Urothelium cell line (cell line): Measurements from ENCODE around the gene TENM4.

ENCODE experiments used
- DNase-seq: peaks from one replicate; pipeline ENCODE4 v3.0.0; 2011; ENCODE audit warnings: low spot score, mixed read lengths
- FAIRE-seq: peaks from 2 replicates; lab custom pipeline; 2011; peaks lifted over from hg19 to GRCh38; lab: Jason Lieb, UNC

TENM4 gene

DNA sequence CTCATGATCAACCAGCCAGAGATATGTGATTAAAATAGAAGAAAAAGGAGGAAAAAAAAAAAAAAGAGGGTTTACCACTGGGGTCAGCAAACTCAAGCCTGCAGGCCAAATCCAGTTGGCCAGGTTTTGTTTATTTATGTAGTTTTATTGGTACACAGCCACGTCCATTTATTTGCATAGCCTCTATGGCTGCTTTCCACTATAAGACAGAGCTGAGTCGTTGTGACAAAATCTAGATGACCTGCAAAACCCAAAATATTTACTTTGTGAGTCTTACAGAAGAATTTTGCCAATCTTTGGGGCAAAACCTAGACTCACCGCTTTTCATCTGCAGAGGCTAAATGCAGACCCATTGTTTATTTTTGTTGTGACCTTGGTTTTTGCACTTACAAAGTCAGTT, 87.1 kb downstream of the TENM4 start:
- no peak for DNase-seq
- no peak for FAIRE-seq

DNA sequence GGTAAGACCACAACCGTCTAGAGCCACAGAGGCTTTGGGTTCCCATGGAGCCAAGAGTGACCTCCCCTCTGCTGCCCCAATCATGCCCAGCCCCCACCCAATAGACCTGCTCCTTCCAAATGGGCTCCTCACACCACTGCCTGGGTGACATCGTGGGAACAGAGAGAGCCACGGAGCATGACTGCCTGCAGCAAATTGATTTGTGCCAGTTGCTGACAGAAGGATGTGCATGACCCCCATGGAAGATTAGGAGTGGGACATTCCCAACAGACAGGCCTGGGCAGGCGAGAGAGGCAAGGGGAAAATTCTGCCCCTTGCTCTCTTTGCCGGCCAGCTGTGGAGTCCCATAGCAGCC, 88.5 kb downstream of the TENM4 start:
- FAIRE-seq (no peak), DNase-seq (no peak)

DNA sequence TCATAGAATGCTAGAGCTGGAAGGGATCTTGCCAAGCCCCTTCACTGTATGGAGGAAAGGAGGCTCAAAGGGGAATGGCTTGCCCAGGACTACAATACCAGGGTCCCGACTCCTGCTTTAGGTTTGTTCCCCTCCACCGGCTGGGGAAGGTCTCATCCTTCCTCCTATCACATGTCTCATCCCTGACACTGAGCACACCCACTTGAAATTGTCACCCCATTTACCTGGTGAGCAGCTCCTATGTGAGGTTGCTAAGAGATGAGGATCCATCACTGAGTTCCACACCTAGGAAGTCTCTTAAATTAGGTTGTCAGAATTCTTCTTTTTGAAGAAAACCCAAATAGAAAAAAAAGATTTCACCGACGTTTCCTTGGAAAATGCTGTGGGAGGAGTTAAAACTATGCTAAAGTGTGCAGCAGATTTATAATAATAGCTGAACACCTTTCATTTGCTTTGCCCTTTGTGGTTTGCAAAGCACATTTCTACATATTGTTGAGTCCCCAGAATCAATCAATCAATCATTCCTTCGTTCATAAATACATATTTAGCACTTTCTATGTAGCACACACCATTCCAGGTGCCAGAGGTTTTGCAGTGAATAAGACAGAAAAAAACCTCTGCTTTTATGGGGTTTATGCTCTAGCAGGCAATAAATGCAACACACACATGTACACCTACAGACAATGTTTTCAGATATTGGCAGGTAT, 91.7 kb downstream of the TENM4 start:
- no peak for DNase-seq
- FAIRE-seq: no peak

DNA sequence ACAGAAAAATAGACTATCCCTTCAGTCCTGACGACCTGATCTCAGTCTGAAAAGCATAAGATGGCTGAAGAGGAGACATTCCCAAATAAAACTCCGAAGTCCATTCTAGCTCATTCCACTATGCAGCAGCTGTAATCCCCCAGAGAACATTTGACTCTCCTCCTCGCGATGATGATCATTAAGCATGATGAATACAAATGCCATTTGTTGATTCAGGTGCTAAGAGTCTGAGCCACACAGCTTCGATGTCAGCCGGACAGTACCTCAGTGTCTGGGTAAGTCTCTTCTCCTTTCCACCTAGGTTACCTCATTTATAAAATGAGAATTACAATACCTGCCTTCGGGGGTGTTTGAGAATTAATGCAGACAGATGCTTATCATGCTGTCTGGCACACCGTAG, 94.8 kb downstream of the TENM4 start:
- FAIRE-seq: no peak
- DNase-seq: no peak

DNA sequence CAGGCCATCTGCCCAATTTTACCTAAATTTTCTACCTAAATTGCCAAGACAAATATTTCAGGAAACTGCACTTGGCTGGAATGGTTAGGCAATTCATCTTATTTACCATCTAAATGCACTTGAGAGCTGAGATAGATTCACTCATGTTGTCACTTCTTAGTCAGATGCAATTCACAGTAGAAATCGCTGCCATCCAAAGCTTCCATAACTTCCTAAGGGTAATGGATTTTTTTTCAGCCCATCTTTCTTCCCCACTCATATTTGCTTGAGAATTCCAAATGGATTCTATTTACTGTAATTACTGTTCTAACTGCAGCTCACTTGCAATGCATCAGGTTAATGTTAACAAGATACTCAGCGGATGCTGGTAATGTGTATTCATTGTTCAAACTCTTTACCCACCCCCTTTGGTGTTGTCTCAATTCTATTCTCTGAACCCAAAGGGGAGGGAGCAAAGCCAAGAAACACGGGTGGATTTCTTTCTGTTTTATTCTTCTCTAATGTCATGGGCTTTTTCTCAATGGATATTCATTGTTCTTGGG, 96.0 kb downstream of the TENM4 start:
- FAIRE-seq (no peak), DNase-seq (no peak)

DNA sequence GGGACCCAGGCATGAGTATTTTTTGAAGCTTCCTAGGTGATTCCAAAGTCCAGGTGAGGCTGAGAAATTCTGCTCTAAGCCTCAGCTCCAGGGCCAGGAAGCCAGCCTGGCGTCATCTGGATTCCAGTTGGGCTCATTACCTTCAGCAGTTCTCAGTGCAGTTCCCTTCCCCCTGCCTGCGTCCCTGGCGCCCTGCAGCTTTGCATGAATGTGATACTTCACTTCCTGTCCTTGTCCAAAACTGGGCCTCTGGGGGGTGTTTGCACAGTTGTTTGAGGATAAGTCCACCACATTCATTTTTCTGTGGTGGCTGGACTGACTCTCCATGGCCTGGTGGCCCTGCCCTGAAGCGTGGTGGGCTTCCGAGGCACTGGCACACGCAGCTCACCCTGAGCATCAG, 98.1 kb downstream of the TENM4 start:
- FAIRE-seq (no peak), DNase-seq (no peak)

DNA sequence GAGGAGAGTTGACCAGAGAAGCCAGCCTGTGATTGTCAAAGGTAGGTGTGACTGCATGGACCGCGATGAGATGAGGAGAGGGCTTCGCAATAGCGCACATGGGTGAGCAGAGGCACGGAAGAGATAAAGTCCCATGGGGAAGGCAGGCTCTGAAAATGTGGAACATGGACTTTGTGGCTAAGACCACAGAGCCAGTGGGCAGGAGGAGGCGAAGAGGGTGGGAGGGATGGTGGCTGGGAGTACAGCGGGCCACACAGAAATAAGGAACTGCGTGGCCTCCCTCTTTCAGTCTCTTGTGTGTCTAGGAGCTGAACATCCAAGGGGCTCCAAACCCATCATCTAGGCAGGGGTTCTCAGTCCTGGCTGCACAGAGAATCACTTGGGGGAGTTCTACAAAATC, 98.6 kb downstream of the TENM4 start:
- DNase-seq (no peak), FAIRE-seq (no peak)

DNA sequence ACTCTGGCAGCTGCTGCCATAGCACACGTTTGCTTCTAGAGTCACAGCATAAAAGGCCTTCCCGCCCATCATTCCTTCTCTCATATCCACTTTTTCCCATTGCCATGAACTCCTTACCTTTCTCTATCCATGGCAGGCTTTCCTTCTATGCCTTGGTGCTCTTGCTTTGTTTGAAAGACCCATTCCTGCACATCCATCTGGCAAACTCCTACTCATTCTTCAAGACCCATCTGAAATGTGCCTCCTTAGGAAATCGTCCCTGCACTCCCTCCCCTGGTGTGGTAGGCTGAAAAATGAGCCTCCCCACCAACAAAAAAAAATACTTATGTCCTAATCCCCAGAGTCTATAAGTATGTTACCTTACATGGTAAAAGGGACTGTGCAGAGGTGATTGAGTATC, 100.3 kb downstream of the TENM4 start:
- DNase-seq (no peak), FAIRE-seq (no peak)

DNA sequence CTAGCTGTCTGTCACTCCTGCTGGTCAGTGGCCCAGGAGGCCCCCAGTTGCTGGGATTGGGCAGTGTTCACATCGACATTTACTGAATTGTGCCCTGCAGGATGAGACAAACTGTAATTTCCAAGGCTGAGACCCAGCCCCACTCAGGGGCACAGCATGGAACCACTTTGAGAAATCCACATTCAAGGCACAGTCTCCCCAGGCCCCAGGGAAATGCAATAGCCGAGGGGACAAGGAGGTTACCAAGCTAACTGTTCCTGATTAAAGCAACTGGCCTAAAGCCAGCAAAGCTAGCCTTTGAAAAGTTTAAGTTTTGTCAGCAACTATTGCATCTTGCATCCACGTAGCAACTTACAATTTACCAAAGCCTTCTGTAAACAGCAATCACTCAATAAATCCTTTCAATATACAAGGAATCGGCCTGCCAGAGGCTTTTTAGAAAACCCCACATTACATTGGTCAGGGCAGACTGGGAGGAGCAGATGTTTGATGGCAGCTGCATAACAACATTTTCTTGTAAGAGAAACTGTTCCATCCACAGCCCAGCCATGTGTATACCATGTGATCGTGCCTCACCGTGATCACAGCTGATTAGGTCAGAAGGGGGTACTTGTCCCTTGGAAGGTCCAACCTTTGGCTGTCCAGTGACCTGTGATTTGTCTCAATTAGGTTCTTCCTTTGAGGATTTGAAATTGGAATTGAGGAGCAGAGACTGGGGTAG, 103.9 kb downstream of the TENM4 start:
- DNase-seq (no peak), FAIRE-seq (no peak)

DNA sequence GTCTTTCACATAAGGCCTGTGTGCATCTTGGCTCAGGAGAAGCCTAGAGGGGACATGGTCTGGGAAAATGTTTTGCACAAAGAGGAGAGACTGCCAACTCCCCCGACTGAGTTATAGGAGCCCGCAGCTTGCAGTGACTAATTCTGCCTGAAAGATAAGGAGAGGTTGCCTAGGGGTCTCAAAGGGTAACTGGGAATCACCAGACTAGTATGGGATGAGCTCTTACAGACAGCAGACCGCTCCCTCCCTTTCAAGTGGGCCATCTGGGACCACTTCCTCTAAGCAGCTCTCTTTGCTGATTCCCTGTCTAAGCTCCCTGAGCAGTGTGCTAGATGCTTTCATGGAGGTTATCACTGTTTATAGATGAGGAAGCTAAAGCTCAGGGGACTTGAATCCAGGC, 105.1 kb downstream of the TENM4 start:
- no peak for FAIRE-seq
- DNase-seq: no peak

DNA sequence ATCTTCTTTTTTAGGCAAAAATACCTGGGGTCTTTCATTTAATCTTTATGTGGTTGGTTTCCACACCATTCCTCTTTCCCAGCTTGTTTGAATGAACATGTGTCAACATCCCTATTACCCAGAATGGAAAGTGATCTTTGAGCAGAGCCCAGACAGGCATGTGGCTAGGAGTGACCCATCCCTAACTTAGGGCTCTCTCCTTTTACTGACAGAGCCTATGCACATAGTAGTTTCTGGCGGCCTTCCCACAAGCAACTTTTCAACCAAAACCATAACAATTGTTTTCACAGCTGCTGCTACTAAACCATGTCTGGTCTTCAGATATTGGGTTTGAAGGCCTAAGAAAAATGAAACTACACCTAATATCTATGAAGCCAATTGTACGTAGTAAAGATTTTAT, 107.5 kb downstream of the TENM4 start:
- no peak for FAIRE-seq
- DNase-seq: no peak

DNA sequence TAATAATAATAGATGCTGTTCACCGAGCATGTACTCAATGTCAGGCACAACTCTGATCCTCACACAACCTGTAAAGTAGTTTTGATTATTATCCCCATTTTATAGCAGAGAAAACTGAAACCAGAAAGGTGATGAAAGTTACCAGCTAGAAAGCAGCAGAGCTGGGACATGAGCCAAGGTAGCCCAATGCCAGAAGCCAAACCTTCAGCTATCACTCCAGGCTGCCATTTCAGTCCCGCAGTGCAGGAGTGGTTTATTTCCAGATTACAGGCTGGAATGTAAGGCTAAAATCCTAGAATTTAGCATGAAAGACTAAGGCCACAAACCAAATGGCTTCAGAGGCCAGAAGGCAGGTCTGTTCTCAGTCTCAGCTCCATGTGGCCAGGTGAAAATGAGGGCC, 108.8 kb downstream of the TENM4 start:
- no peak for DNase-seq
- no peak for FAIRE-seq

DNA sequence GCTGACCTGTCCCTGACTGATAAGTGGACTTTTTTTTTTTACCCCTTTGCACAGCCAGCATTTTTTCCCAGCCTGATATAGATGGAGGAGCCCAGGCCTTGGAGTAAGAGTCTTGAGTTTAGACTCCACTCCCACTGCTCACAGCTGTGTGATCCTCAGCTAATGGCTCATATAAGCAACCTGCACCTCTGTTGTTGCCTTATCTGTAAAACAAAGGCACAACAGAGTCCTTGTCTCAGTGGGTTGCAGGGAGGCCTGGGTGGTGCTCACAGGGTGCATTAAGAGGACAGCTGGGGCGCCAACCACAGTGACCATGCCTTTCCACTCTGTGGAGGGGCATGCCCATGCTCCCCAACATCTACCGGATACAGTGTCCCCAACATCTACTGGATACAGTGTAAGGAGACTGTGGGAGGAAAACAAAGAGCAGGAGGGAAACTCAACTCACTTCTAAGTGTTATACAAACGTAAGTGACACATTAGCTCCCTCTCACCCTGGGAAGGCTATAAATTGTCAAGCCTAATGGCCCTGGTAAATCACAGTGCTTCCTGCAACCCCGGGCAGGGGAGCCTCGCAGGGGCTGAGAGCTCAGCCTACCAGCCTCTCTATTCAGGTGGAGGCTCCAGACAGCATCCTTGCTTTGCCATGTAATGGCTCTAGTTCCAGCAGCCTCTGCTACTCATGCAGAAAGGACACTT, 109.5 kb downstream of the TENM4 start:
- DNase-seq (no peak), FAIRE-seq (no peak)

DNA sequence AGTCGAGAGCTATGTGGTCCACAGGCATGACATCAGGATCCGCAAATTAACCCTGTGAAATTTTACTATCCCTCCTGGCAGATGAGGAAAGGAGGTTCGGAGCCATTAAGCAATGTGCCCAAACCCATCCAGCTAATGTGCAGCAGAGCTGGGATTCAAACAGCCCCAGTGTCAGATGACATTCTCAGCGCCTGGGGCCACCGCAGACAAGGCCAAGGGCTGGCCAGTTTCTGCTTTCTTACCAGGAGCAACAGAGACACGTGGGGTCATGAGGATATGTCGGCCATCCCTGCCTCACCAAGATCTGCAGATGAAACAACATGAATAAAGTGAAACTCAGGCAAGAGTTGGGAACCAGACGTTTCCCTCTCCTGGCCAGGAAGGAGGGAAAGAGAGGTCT, 110.2 kb downstream of the TENM4 start:
- no peak for FAIRE-seq
- DNase-seq: no peak

DNA sequence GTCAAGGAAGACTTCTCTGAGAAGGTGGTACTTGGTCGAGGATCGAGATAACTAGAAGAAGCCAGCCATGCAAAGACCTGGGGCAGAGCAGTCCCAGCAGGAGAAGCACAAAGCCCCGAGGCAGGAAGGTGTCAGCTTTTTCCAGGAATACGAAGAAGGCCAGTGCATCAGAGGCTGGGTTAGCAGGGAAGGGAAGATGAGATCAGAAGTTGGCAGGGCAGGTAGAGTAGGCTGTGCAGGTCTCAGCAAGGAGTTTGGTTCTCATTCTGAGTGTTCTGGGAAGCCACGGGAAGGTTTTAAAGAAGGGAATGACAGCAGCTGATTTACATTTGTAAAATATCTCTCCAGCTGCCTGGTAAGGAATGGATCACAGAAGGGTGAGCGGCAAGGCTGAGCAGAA, 111.3 kb downstream of the TENM4 start:
- no peak for DNase-seq
- FAIRE-seq: no peak

DNA sequence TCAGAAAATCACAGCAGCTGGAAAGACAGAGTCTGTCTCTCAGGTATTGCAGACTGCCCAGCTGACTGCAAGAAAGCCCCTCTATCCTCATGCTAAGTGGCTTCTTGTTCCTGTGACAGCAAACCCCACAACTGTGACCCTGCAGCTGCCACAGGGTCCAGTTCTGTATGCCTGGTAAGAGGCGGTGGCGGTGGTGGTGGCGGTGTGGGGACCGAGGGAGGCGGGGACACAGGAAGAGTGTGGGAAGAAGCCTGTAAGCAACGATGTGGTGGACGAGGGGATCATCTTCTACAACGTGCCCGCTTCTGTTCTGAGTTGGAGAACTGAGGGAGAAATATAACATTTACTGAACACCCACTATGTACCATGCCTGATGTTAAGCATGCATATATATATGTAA, 112.4 kb downstream of the TENM4 start:
- no peak for DNase-seq
- FAIRE-seq: no peak

DNA sequence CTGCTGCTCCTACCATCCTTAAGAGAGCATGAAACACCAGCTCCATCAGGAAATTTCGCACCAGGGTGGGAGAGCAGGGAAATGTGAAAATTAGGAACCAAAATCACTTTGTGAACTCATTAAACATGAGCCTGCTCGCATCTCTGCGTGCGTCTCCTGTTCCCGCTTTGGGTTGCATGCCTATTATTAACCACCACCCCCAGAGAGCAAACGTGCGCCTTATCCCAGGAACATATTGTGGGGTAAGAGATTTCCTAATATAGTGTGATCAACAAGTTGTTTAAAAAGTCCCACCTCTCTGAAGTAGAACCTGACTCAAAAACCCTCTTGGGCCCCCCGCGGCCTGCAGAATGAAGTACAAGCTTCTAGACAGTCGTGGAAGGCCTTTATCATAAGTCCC, 115.0 kb downstream of the TENM4 start:
- FAIRE-seq: no peak
- DNase-seq: no peak

DNA sequence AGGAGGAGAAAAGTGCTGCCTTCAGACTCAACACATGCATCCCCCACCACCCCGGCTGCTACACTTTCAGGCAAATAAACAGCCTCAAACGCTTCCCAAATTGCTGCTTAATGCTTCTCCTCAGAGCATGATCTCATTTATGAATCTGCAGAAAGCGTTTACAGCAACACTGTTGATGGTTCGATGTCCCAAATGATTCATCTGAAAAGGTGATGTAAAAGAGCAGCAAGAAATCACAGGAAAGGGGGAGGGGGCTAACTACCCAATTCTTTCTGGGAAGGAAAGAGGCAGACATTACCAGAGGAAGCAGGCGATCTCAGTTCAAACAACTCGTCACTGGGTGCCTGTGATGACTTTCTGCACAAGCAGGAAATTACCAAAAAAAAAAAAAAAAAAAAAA, 119.6 kb downstream of the TENM4 start:
- DNase-seq (no peak), FAIRE-seq (no peak)

DNA sequence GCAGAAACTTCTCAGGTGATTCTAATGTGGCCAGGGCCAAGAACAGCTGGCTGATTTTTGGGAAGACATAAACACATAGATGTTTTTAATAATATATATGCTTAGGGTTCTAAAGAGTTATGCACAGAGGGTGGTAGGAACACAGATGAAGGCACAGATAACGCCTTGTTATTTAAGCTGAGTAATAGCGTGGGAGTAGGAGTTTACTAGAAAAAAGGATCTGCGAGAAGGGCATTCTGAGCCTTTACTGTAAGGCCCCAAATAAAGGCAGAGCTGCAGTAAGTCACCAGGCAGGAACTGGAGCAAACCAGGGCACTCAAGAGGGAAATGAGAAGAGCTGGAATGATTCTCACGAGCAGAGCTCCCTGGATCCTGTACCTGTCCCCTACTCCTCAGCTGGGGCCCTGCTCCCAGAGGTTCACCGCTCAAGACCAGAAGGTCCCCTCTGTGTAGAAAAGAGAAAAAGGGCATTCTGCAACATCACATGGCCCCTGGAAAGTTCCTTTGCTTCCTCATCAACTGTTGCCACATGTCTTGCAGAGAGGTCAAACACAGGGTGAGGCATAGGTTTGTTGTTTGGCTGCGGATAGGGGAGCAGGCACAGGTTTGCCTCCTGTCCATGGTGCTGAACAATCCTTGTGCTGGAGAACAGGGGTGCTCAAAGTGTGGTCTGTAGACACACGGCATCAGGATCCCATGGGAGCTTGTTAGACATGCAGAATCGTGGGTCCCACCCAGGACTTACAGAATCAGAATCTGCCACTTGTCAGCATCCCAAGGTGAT, 125.7 kb downstream of the TENM4 start:
- DNase-seq (peak; percentile 29), FAIRE-seq (no peak)

DNA sequence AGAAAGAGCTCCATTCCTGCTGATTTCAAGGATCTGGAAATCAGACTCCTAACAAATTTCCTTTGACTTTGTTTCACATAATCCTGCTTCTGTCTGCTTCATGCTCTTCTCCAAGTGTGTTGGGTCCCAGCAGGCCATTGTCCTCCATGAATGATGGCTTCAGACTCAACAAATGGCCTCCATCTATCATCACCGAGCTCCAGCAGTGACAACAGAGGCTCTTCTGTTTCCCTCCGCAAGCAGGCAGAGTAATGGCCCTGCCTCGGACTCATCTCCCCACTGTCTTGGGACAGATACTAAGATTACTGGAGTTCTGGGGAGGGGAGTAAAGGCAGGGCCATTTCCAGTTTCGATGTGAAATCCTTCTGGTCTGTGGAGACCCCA, 127.3 kb downstream of the TENM4 start:
- DNase-seq (no peak), FAIRE-seq (no peak)
